Cardiac septum (tissue), 1 donor: ENCODE results near the gene MYADML2. TPM values are rescaled to one million over a fixed set of nuclear protein-coding genes. Genes with fewer than 3 reads are reported as not detected.
A peak's percentile ranks its signal among the peaks of the same experiment; 100 is the strongest.

Source experiments
- DNase-seq: peaks from one replicate; pipeline ENCODE4 v3.0.0-alpha.2; 2020; ENCODE audit warnings: low spot score
- intact Hi-C: fragments of 100-400 bp; cut with DNase I; formaldehyde crosslinking; loops from one replicate; pipeline ENCODE4 v1.14.0; 2022
- total RNA-seq: library from RNA; stranded (reverse); fragmentation: NEBNext Ultra II Directional; extraction: Animal tissue kit (Norgen Biotek cat#: 25700); gene quantifications from one replicate; pipeline ENCODE4 v1.2.1, GENCODE V29; 2021
- donor health status: DM: no; HTN: no; CAD: no.

Gene MYADML2
- total RNA-seq, 1 donor from 2014 or later = 4.4 TPM

GRCh38 chr17:81942167-81942553 lies 4.9 kb downstream of the MYADML2 start:
- intact Hi-C loops = no loop called here
- DNase-seq = no peak

GRCh38 chr17:81941484-81942166 lies 5.4 kb downstream of the MYADML2 start:
- intact Hi-C loops = no loop called here
- peak; percentile 88 for DNase-seq

- no peak for DNase-seq
- intact Hi-C loops = no loop called here
Measured at GRCh38 chr17:81940538-81941483, 6.2 kb downstream of the MYADML2 start.

GRCh38 chr17:81939881-81940385 lies 7.1 kb downstream of the MYADML2 start:
- intact Hi-C loops = no loop called here
- peak; percentile 89 for DNase-seq

- intact Hi-C loops = no loop called here
- DNase-seq = no peak
Measured at GRCh38 chr17:81939218-81939617, 7.8 kb downstream of the MYADML2 start.

- DNase-seq = no peak
- intact Hi-C loops = no loop called here
Measured at GRCh38 chr17:81935709-81936084, 11.3 kb downstream of the MYADML2 start.

- no peak for DNase-seq
Measured at GRCh38 chr17:81934850-81935708, 12.0 kb downstream of the MYADML2 start.

GRCh38 chr17:81934098-81934757 lies 12.8 kb downstream of the MYADML2 start:
- no peak for DNase-seq
- intact Hi-C loops = no loop called here

More at GRCh38 chr17:81934850-81935708, 12.0 kb downstream of the MYADML2 start:
- intact Hi-C loops = no loop called here

GRCh38 chr17:81933178-81933699 lies 13.8 kb downstream of the MYADML2 start:
- no peak for DNase-seq
- intact Hi-C loops = no loop called here

GRCh38 chr17:81932333-81932983 lies 14.6 kb downstream of the MYADML2 start:
- intact Hi-C loops = no loop called here
- no peak for DNase-seq

GRCh38 chr17:81931557-81932332 lies 15.3 kb downstream of the MYADML2 start:
- intact Hi-C loops = no loop called here
- no peak for DNase-seq

- no peak for DNase-seq
- intact Hi-C loops = no loop called here
Measured at GRCh38 chr17:81931189-81931556, 15.9 kb downstream of the MYADML2 start.

- DNase-seq = no peak
- intact Hi-C loops = no loop called here
Measured at GRCh38 chr17:81930142-81931125, 16.6 kb downstream of the MYADML2 start.

GRCh38 chr17:81929253-81930141 lies 17.5 kb downstream of the MYADML2 start:
- no peak for DNase-seq
- intact Hi-C loops = loop anchor here (5.0 kb wide), 1 partner anchor 57 kb away; the partner anchor contains the start of gene ARHGDIA

- DNase-seq = no peak
- intact Hi-C loops = loop anchor here (5.0 kb wide), 1 partner anchor 56 kb away; the partner anchor contains the start of gene ARHGDIA
Measured at GRCh38 chr17:81928544-81929252, 18.3 kb downstream of the MYADML2 start.
